GM12878 (cell line): ENCODE results near the gene DAB2IP. TPM values are rescaled to one million over a fixed set of nuclear protein-coding genes. Genes with fewer than 3 reads are reported as not detected.

Source experiments
- ATAC-seq: fragments of 200-7000 bp; cut with Tn5 transposase; 3 replicates; pipeline ENCODE4 v1.9.1; 2020; ENCODE audit warnings: mild to moderate bottlenecking, moderate library complexity
- BruUV-seq: library from RNA; stranded (reverse); fragments of 400-500 nt; replicated peaks from 2 replicates; lab custom pipeline; 2021; lab: Mats Ljungman, UMichigan
- CTCF ChIA-PET: fragments of 300-600 bp; sonication (Branson Sonifier 250); formaldehyde crosslinking; extraction: SDS; loops from one replicate; lab custom pipeline; 2021; ENCODE audit warnings: inconsistent platforms; lab: Yijun Ruan, JAX
- POLR2A ChIA-PET: fragments of 350-600 bp; formaldehyde crosslinking; extraction: SDS; loops from one replicate; lab custom pipeline; 2021; ENCODE audit warnings: inconsistent platforms; lab: Charles Lee
- RAD21 ChIA-PET: fragments of 300-600 bp; sonication (Branson Sonifier 250); formaldehyde crosslinking; loops from one replicate; lab custom pipeline; 2023; ENCODE audit warnings: antibody characterized with exemption; ENCODE audit not compliant: unreplicated experiment; lab: Charles Lee
- SMC1A ChIA-PET: fragments of 300-600 bp; sonication (Branson Sonifier 250); formaldehyde crosslinking; loops from one replicate; lab custom pipeline; 2023; ENCODE audit not compliant: unreplicated experiment, uncharacterized antibody; lab: Charles Lee
- DNase-seq: peaks from one replicate; pipeline ENCODE4 v3.0.0-alpha.2; 2011; ENCODE audit warnings: low read depth, low spot score
- FAIRE-seq: peaks from 3 replicates; lab custom pipeline; 2011; peaks lifted over from hg19 to GRCh38; lab: Jason Lieb, UNC
- H2AFZ ChIP-seq: 2 replicates; pipeline ENCODE4 v1.6.0; 2011; ENCODE audit warnings: low read depth, low read length, control low read depth; ENCODE audit not compliant: control insufficient read depth
- H3K27ac ChIP-seq: 2 replicates; pipeline ENCODE4 v1.5.1; 2011; ENCODE audit warnings: control low read depth; ENCODE audit not compliant: control insufficient read depth, insufficient read depth
- H3K27me3 ChIP-seq, 2 experiments: replicated peaks in 1 of 2; 2 replicates each; pipeline versions ENCODE4 v1.6.0 to v1.6.1; 2011; ENCODE audit warnings: low read length in 1 of 2; ENCODE audit not compliant: control insufficient read depth in 2 of 2, insufficient read depth in 2 of 2
- H3K36me3 ChIP-seq, 2 experiments: 2 replicates each; pipeline ENCODE4 v1.5.1; 2011; ENCODE audit warnings: low read length in 1 of 2; ENCODE audit not compliant: control insufficient read depth in 2 of 2, insufficient read depth in 2 of 2
- H3K4me1 ChIP-seq: 2 replicates; pipeline ENCODE4 v1.6.1; 2011; ENCODE audit warnings: mild to moderate bottlenecking, low read length, moderate library complexity, mixed read lengths; ENCODE audit not compliant: control insufficient read depth, insufficient read depth
- H3K4me2 ChIP-seq: 2 replicates; pipeline ENCODE4 v1.6.0; 2011; ENCODE audit warnings: control low read depth; ENCODE audit not compliant: control insufficient read depth, insufficient read depth
- H3K4me3 ChIP-seq: fragments of 200-600 bp; sonication (generic); 2 replicates; pipeline ENCODE4 v1.5.1; 2016
- H3K79me2 ChIP-seq: 2 replicates; pipeline ENCODE4 v1.6.0; 2011; ENCODE audit warnings: low read length; ENCODE audit not compliant: control insufficient read depth, insufficient read depth
- H3K9ac ChIP-seq: 2 replicates; pipeline ENCODE4 v1.8.0; 2011; ENCODE audit warnings: low read length, control low read depth, mixed read lengths; ENCODE audit not compliant: control insufficient read depth, insufficient read depth
- H3K9me3 ChIP-seq: replicated peaks from 3 replicates; pipeline ENCODE4 v1.5.1; 2011; ENCODE audit warnings: mild to moderate bottlenecking, low read length; ENCODE audit not compliant: control insufficient read depth, insufficient read depth
- H4K20me1 ChIP-seq: 2 replicates; pipeline ENCODE4 v1.6.0; 2011; ENCODE audit not compliant: control insufficient read depth, insufficient read depth
- BRCA1 ChIP-seq: IDR thresholded peaks from 2 replicates; pipeline ENCODE4 v1.6.1; 2011; ENCODE audit warnings: low read depth, low read length, improper control_type of control experiment
- EED ChIP-seq: sonication (generic); IDR thresholded peaks from 2 replicates; pipeline ENCODE4 v1.6.1; 2016; ENCODE audit warnings: antibody characterized with exemption, low read depth
- EGR1 ChIP-seq, 2 experiments: IDR thresholded peaks; 1 replicate in 1 of 2; 2 replicates in 1 of 2; pipeline ENCODE4 v1.6.1; 2011 to 2012; ENCODE audit warnings: low read depth in 2 of 2, low read length in 2 of 2, borderline replicate concordance in 1 of 2, mild to moderate bottlenecking in 1 of 2, moderate library complexity in 1 of 2
- FOXM1 ChIP-seq: IDR thresholded peaks from 2 replicates; pipeline ENCODE4 v1.6.1; 2012; ENCODE audit warnings: low read depth, mild to moderate bottlenecking, inconsistent platforms, low read length, moderate library complexity
- HDGF ChIP-seq: fragments of 450-650 bp; IDR thresholded peaks from 2 replicates; pipeline ENCODE4 v1.6.1; 2016; ENCODE audit warnings: antibody characterized with exemption
- KLF5 ChIP-seq: fragments of 450-650 bp; IDR thresholded peaks from 2 replicates; pipeline ENCODE4 v1.6.1; 2014; ENCODE audit warnings: mild to moderate bottlenecking; ENCODE audit not compliant: partially characterized antibody
- MYC ChIP-seq: IDR thresholded peaks from 2 replicates; pipeline ENCODE4 v1.6.1; 2011; ENCODE audit warnings: mild to moderate bottlenecking, low read length, moderate library complexity, inconsistent platforms; ENCODE audit not compliant: insufficient read depth, insufficient replicate concordance, insufficient read length, severe bottlenecking
- POLR2AphosphoS2 ChIP-seq: IDR thresholded peaks from 2 replicates; pipeline ENCODE4 v1.6.1; 2011; ENCODE audit warnings: low read depth, mild to moderate bottlenecking, low read length, improper control_type of control experiment, moderate library complexity
- POLR2AphosphoS5 ChIP-seq: IDR thresholded peaks from 2 replicates; pipeline ENCODE4 v1.6.1; 2011; ENCODE audit warnings: mild to moderate bottlenecking, low read length, inconsistent platforms
- SREBF1 ChIP-seq: IDR thresholded peaks from 2 replicates; pipeline ENCODE4 v1.6.1; 2012; ENCODE audit warnings: mild to moderate bottlenecking, low read length
- SUPT20H ChIP-seq: IDR thresholded peaks from 2 replicates; pipeline ENCODE4 v1.6.1; 2011; ENCODE audit warnings: low read depth, mild to moderate bottlenecking, low read length, moderate library complexity, borderline replicate concordance; ENCODE audit not compliant: control insufficient read depth
- TARDBP ChIP-seq: IDR thresholded peaks from 2 replicates; pipeline ENCODE4 v1.6.1; 2016; ENCODE audit warnings: borderline replicate concordance
- TCF7 ChIP-seq: IDR thresholded peaks from 2 replicates; pipeline ENCODE4 v1.6.1; 2014; ENCODE audit warnings: antibody characterized with exemption, borderline replicate concordance
- ZNF24 ChIP-seq: fragments of 450-650 bp; IDR thresholded peaks from 2 replicates; pipeline ENCODE4 v1.6.1; 2017; ENCODE audit warnings: antibody characterized with exemption, mild to moderate bottlenecking
- WGBS: methylation state at CpG from one replicate; pipeline ENCODE4 v1.1.6; 2016; ENCODE audit warnings: low lambda C conversion rate; ENCODE audit not compliant: insufficient replicate concordance, insufficient coverage; ENCODE audit errors: missing lambda C conversion rate; 5-methylcytosine and 5-hydroxymethylcytosine counted together
- in situ Hi-C: fragments of 300-500 bp; cut with MboI; formaldehyde crosslinking; loops from 9 replicates; pipeline ENCODE4 v1.14.3; 2018; ENCODE audit warnings: mixed read lengths
- intact Hi-C: fragments of 100-400 bp; cut with micrococcal nuclease; formaldehyde crosslinking; loops from one replicate; pipeline ENCODE4 v1.14.2; 2022; ENCODE audit not compliant: unreplicated experiment
- polyA plus RNA-seq, 11 experiments: library from polyadenylated mRNA; depleted of rRNA in 4 of 11; unstranded in 6 of 11; stranded (reverse) in 5 of 11; fragments of >200 nt; fragmentation: Nextera tagmentation in 4 of 11; fragmentation: Illumina TruSeq in 1 of 11; extraction: Ambion mirVana in 4 of 11; extraction: Trizol in 1 of 11; gene quantifications; 1 replicate in 1 of 11; 2 replicates in 10 of 11; pipeline versions ENCODE4 v1.2.1 to v1.2.3, GENCODE V29; 2011 to 2016; ENCODE audit warnings: inconsistent platforms in 2 of 11, missing spikeins in 2 of 11, low read depth in 1 of 11
- total RNA-seq, 4 experiments: library from RNA; depleted of rRNA in 3 of 4; stranded (reverse); fragments of >200 nt in 3 of 4; fragmentation: Illumina TruSeq in 1 of 4; extraction: Trizol in 1 of 4; gene quantifications; 2 replicates each; pipeline versions ENCODE4 v1.2.1 to v1.2.3, GENCODE V29; 2013 to 2021
- TF ChIP-seq, protein P1 (sequence below): IDR thresholded peaks from 2 replicates; pipeline ENCODE4 v1.6.1; 2011; ENCODE audit warnings: borderline replicate concordance, low read depth, mild to moderate bottlenecking, moderate library complexity, low read length; ENCODE audit not compliant: insufficient read depth, poor library complexity, severe bottlenecking
- TF ChIP-seq, protein P2 (sequence below): IDR thresholded peaks from 2 replicates; pipeline ENCODE4 v1.6.1; 2011; ENCODE audit warnings: low read depth, low read length, improper control_type of control experiment, borderline replicate concordance
- TF ChIP-seq, protein P3 (sequence below): IDR thresholded peaks from 2 replicates; pipeline ENCODE4 v1.6.1; 2012; ENCODE audit warnings: low read length, inconsistent platforms

Gene DAB2IP
- total and polyA plus RNA-seq, 10 of the 15 experiments (the other 5 are each of a cell fraction or from before 2014, with no cell fraction given), result 0.03 to 0.38 (median 0.14) TPM; not detected in 6

GRCh38 chr9:121720311-121721057, 69.0 kb downstream of the DAB2IP start (continued):
- TF ChIP-seq SUPT20H, result no peak
- TF ChIP-seq, protein P1, sequence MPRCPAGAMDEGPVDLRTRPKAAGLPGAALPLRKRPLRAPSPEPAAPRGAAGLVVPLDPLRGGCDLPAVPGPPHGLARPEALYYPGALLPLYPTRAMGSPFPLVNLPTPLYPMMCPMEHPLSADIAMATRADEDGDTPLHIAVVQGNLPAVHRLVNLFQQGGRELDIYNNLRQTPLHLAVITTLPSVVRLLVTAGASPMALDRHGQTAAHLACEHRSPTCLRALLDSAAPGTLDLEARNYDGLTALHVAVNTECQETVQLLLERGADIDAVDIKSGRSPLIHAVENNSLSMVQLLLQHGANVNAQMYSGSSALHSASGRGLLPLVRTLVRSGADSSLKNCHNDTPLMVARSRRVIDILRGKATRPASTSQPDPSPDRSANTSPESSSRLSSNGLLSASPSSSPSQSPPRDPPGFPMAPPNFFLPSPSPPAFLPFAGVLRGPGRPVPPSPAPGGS, result no peak
- TF ChIP-seq, protein P2, sequence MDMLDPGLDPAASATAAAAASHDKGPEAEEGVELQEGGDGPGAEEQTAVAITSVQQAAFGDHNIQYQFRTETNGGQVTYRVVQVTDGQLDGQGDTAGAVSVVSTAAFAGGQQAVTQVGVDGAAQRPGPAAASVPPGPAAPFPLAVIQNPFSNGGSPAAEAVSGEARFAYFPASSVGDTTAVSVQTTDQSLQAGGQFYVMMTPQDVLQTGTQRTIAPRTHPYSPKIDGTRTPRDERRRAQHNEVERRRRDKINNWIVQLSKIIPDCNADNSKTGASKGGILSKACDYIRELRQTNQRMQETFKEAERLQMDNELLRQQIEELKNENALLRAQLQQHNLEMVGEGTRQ, result no peak
- TF ChIP-seq, all 136 proteins: peak for 0

GRCh38 chr9:121721058-121721350, 69.6 kb downstream of the DAB2IP start:
- in situ Hi-C loops (no loop called here), intact Hi-C loops (no loop called here)
- WGBS, result 6% methylated on average over 1 of the region's 1 CpG
- no peak for TF ChIP-seq ZNF24
- TF ChIP-seq POLR2AphosphoS2, result no peak
- no peak for TF ChIP-seq BRCA1
- no peak for TF ChIP-seq HDGF
- TF ChIP-seq TARDBP, result no peak
- TF ChIP-seq TCF7, result no peak
- TF ChIP-seq FOXM1, result no peak
- no peak for TF ChIP-seq SUPT20H
- TF ChIP-seq, protein P3, sequence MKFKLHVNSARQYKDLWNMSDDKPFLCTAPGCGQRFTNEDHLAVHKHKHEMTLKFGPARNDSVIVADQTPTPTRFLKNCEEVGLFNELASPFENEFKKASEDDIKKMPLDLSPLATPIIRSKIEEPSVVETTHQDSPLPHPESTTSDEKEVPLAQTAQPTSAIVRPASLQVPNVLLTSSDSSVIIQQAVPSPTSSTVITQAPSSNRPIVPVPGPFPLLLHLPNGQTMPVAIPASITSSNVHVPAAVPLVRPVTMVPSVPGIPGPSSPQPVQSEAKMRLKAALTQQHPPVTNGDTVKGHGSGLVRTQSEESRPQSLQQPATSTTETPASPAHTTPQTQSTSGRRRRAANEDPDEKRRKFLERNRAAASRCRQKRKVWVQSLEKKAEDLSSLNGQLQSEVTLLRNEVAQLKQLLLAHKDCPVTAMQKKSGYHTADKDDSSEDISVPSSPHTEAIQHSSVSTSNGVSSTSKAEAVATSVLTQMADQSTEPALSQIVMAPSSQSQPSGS, result no peak
- no peak for TF ChIP-seq SREBF1
- no peak for TF ChIP-seq EED
- no peak for TF ChIP-seq KLF5
- no peak for TF ChIP-seq POLR2AphosphoS5
- TF ChIP-seq EGR1 (IDR thresholded peaks at IDR 0.05; ENCODE audit: borderline replicate concordance in 1 of 2, low read depth in 2 of 2, low read length in 2 of 2), result no peak
- TF ChIP-seq MYC, result no peak

More at GRCh38 chr9:121721058-121721350, 69.6 kb downstream of the DAB2IP start:
- SMC1A ChIA-PET, result interaction anchor here (1.2 kb wide), 1 partner anchor 71 kb away, joined by 3 read pairs; no protein-coding TSS in a partner anchor
- Histone ChIP-seq H3K4me1 (peaks cover 13% of the 10 kb centered on the region), H3K27me3 (peaks cover 0 to 2% of the 10 kb centered on the region in 2 experiments; a peak in 2 of 4 replicates), H3K4me3 (no peak overlapping the region), H3K27ac (no peak overlapping the region), H3K79me2 (no peaks in the 10 kb centered on the region), H2AFZ (no peak overlapping the region), H4K20me1 (no peaks in the 10 kb centered on the region; the same call in 1 of the 2 replicates), H3K36me3 (no peaks in the 10 kb centered on the region), H3K9me3 (no peaks in the 10 kb centered on the region), H3K4me2 (no peak overlapping the region), H3K9ac (no peak overlapping the region)
- FAIRE-seq (no peak), DNase-seq (no peak), ATAC-seq (no peak)
- POLR2A ChIA-PET, result interaction anchor here (0.7 kb wide), 1 partner anchor 134 kb away, joined by 3 read pairs; no protein-coding TSS in a partner anchor
- CTCF ChIA-PET, result interaction anchor here (0.8 kb wide), 1 partner anchor 24 kb away, joined by 3 read pairs; no protein-coding TSS in a partner anchor
- no TSS peak for BruUV-seq
- RAD21 ChIA-PET, result no interaction called here
